SK-N-MC (cell line): Measurements from ENCODE around the gene EXOSC3.
"Not testable (repeated sequence)": the region's sequence is repeated elsewhere in the genome, so short reads cannot be mapped to it uniquely, and the experiment has no call there.

Experiments
- DNase-seq: peaks from one replicate; pipeline ENCODE4 v3.0.0-alpha.2; 2011; ENCODE audit warnings: low read depth, low spot score
- H3K27ac ChIP-seq: fragments of 200-600 bp; sonication (generic); 2 replicates; pipeline ENCODE4 v1.5.1; 2016; ENCODE audit warnings: mixed run types
- H3K36me3 ChIP-seq: fragments of 200-600 bp; sonication (generic); 2 replicates; pipeline ENCODE4 v1.6.1; 2017; ENCODE audit warnings: antibody characterized with exemption, low read length, mixed read lengths; ENCODE audit not compliant: insufficient read depth
- H3K4me3 ChIP-seq: fragments of 200-600 bp; sonication (generic); 2 replicates; pipeline ENCODE4 v1.5.1; 2016
- H3K9ac ChIP-seq: fragments of 200-600 bp; sonication (generic); 2 replicates; pipeline ENCODE4 v1.8.0; 2017; ENCODE audit warnings: mixed run types, mixed read lengths; ENCODE audit not compliant: insufficient read length
- H3K9me3 ChIP-seq: fragments of 200-600 bp; sonication (generic); 2 replicates; pipeline ENCODE4 v1.6.1; 2017; ENCODE audit warnings: low read depth, mild to moderate bottlenecking, antibody characterized with exemption, low read length, moderate library complexity, mixed read lengths
- EZH2 ChIP-seq: fragments of 200-600 bp; sonication (generic); IDR thresholded peaks from one replicate; pipeline ENCODE4 v1.6.1; 2017; ENCODE audit warnings: antibody characterized with exemption
- FOXP2 ChIP-seq: optimal IDR thresholded peaks from 2 replicates; pipeline ENCODE3; 2011; ENCODE audit warnings: mild to moderate bottlenecking, moderate library complexity; ENCODE audit not compliant: insufficient read depth; ENCODE audit errors: extremely low read length, control extremely low read depth
- POLR2AphosphoS5 ChIP-seq: IDR thresholded peaks from 2 replicates; pipeline ENCODE4 v1.6.1; 2012; ENCODE audit warnings: mild to moderate bottlenecking, low read depth, low read length, borderline replicate concordance

EXOSC3 gene

GRCh38 chr9:37787059-37787458 is 2.2 kb upstream of the EXOSC3 start:
- H3K27ac ChIP-seq: no peak overlapping the region
- TF ChIP-seq POLR2AphosphoS5: no peak
- no peak for TF ChIP-seq FOXP2
- TF ChIP-seq EZH2: no peak
- no peak overlapping the region for H3K9ac ChIP-seq
- peaks cover 15% of the 10 kb centered on the region for H3K36me3 ChIP-seq
- DNase-seq: no peak
- no peak overlapping the region for H3K4me3 ChIP-seq
- H3K9me3 ChIP-seq: no peaks in the 10 kb centered on the region

DNA sequence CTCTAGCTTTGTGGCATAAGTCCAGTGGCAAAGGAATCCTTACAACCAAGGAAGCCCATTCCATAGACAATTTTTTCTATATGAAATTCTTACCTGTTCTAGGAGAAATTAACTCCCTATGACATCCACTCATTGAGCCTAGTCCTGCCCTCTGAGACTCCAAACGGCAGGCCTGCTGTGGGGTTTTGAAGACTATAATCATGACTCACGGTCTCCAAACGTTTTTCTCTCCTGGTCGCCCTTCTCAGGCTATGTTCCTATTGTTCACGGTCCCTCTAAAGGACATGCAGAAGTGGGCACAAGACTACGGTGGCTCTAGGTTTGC is 611 bp downstream of the EXOSC3 start:
- DNase-seq: no peak
- Histone ChIP-seq H3K9ac (peak overlapping the region; percentile 89), H3K4me3 (peak overlapping the region; percentile 100), H3K27ac (no peak overlapping the region), H3K9me3 (no peaks in the 10 kb centered on the region), H3K36me3 (peaks cover 43% of the 10 kb centered on the region)
- TF ChIP-seq POLR2AphosphoS5 (no peak), FOXP2 (no peak), EZH2 (no peak)

DNA sequence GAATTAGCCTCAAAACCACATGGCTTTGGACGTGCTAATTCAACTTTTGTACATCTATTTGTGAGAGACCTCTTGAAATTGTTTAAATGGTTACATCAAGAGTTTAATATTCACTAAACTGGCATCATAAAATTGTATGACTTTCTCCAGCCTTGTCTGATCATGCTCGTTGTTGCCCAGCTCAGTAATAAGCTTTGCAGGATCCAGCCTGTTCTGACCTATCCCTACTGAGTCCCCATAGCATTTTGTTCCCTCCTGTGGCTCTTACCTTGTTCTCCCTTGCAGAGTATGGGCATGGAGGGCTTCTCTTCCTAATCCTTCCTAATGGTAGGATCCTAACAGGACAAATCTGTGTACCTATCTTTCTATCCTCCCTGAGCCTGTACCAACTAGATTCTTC is 6.3 kb downstream of the EXOSC3 start:
- H3K9me3 ChIP-seq: no peaks in the 10 kb centered on the region
- H3K27ac ChIP-seq: no peak overlapping the region
- DNase-seq: no peak
- no peak overlapping the region for H3K4me3 ChIP-seq
- peaks cover 68% of the 10 kb centered on the region for H3K36me3 ChIP-seq
- no peak for TF ChIP-seq FOXP2
- TF ChIP-seq EZH2: no peak
- TF ChIP-seq POLR2AphosphoS5: no peak
- H3K9ac ChIP-seq: no peak overlapping the region

DNA sequence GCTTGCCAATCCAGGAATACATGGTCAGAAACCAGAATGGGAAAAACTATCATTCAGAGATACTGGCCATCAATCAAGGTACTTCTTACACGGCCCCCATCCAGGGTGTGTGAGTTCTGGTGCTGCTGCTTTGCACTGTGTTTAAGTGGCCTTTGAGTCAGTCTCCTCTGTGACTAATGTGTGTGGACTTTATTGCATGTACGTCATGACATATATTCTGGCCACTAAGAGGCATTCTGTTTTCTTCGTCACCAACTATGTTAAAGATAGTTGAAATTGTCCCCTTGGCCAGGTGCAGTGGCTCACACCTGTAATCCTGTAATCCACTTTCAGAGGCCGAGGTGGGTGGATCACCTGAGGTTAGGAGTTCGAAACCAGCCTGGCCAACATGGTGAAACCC is 8.5 kb downstream of the EXOSC3 start:
- DNase-seq: no peak
- no peaks in the 10 kb centered on the region for H3K9me3 ChIP-seq
- no peak overlapping the region for H3K27ac ChIP-seq
- H3K36me3 ChIP-seq: peaks cover 47% of the 10 kb centered on the region
- TF ChIP-seq EZH2: no peak
- no peak for TF ChIP-seq FOXP2
- TF ChIP-seq POLR2AphosphoS5: no peak
- no peak overlapping the region for H3K4me3 ChIP-seq
- H3K9ac ChIP-seq: no peak overlapping the region

DNA sequence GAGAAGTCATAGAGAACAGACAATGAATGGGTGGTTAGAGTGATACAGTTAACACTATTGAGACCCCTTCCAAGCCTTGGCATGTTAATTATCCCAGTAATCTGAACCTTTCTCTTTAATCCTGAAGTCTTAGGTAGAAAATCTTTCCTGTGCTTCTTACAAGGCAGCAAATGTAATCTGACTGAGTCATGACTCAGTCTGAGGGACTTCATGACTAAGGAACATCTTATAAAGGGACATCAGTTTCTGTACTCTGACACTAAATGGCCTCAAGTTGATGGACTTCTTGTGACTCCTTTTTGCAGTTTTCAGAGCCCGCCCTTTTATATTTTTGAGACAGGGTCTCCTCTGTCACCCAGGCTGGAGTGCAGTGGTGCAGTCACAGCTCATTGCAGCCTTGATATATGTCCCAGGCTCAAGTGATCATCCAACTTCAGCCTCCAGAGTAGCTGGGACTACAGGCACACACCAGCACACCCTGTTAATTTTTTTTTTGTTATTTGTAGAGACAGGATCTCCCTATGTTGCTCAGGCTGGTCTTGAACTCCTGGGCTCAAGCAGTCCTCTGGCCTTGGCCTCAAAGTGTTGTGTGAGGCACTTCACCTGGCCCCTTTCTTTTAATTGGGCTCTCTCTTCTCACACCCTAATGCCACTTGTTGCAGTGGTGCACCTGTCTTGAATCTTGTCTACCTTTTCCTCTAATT is 9.5 kb downstream of the EXOSC3 start:
- Histone ChIP-seq H3K9ac (no peak overlapping the region), H3K4me3 (no peak overlapping the region), H3K27ac (no peak overlapping the region), H3K36me3 (peaks cover 40% of the 10 kb centered on the region), H3K9me3 (no peaks in the 10 kb centered on the region)
- no peak for DNase-seq
- TF ChIP-seq FOXP2: no peak
- no peak for TF ChIP-seq EZH2
- no peak for TF ChIP-seq POLR2AphosphoS5

- DNase-seq: no peak
- H3K9ac ChIP-seq: no peak overlapping the region
- H3K36me3 ChIP-seq: 0 out of 2 replicates have a peak, but pooled peaks cover 3% of the 10 kb centered on the region
- H3K4me3 ChIP-seq: no peak overlapping the region
- TF ChIP-seq EZH2: no peak
- no peak for TF ChIP-seq FOXP2
- no peak for TF ChIP-seq POLR2AphosphoS5
- no peaks in the 10 kb centered on the region for H3K9me3 ChIP-seq
- no peak overlapping the region for H3K27ac ChIP-seq
Measured at GRCh38 chr9:37769995-37770394, 14.9 kb downstream of the EXOSC3 start.

- TF ChIP-seq EZH2: no peak
- no peak for TF ChIP-seq POLR2AphosphoS5
- TF ChIP-seq FOXP2: no peak
- Histone ChIP-seq H3K4me3 (no peak overlapping the region), H3K36me3 (0 out of 2 replicates have a peak, but pooled peaks cover 3% of the 10 kb centered on the region), H3K9me3 (no peaks in the 10 kb centered on the region), H3K9ac (no peak overlapping the region), H3K27ac (no peak overlapping the region)
- no peak for DNase-seq
Measured at GRCh38 chr9:37769306-37769705, 15.6 kb downstream of the EXOSC3 start.

DNA sequence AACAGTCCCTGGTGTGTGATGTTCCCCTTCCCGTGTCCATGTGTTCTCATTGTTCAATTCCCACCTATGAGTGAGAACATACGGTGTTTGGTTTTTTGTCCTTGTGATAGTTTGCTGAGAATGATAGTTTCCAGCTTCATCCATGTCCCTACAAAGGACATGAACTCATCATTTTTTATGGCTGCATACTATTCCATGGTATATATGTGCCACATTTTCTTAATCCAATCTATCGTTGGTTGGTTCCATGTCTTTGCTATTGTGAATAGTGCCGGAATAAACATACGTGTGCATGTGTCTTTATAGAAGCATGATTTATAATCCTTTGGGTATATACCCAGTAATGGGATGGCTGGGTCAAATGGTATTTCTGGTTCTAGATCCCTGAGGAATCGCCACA is 19.6 kb downstream of the EXOSC3 start:
- H3K27ac ChIP-seq, H3K9ac ChIP-seq, H3K9me3 ChIP-seq, H3K36me3 ChIP-seq, H3K4me3 ChIP-seq, DNase-seq: not testable (repeated sequence)

DNA sequence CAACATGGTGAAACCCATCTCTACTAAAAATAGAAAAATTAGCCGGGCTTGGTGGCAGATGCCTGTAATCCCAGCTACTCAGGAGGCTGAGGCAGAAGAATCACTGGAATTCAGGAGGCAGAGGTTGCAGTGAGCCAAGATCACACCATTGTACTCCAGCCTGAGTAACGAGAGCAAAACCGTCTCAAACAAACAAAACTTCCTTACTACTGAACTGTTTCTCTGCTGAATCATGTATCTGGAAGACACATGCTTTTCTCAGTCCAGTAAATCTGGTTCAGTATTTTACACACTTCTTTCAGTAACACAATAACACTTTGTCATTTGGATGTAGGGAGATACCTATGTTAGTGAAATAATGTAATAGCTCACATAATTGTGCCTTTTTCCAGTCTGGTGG is 23.4 kb downstream of the EXOSC3 start:
- Histone ChIP-seq H3K9ac (no peak overlapping the region), H3K4me3 (no peak overlapping the region), H3K36me3 (no peaks in the 10 kb centered on the region), H3K9me3 (no peaks in the 10 kb centered on the region), H3K27ac (no peak overlapping the region)
- TF ChIP-seq EZH2 (no peak), POLR2AphosphoS5 (no peak)
- DNase-seq: no peak
